Spleen (tissue), 7 donors: ENCODE results near the gene MACC1.

Experiments
- CTCF ChIP-seq, 11 experiments: fragments of 200-600 bp in 7 of 11; fragments of 450-650 bp in 4 of 11; sonication (generic) in 4 of 11; IDR thresholded peaks in 8 of 11; conservative IDR thresholded peaks in 3 of 11; 1 replicate in 7 of 11; 2 replicates in 4 of 11; pipeline versions ENCODE4 v1.4.0 to v1.8.0; 2016 to 2021; ENCODE audit warnings: antibody characterized with exemption in 11 of 11, inconsistent platforms in 4 of 11, mild to moderate bottlenecking in 1 of 11
- POLR2AphosphoS5 ChIP-seq, 3 donors: sonication (generic); formaldehyde crosslinking; IDR thresholded peaks; one replicate each; pipeline ENCODE4 v1.5.1; 2017; ENCODE audit warnings: antibody characterized with exemption in 3 of 3
- donor health status: DM: no; HTN: no; CAD: no; lungs with moderate emphysema.
- donor health status: DM: no; HTN: no; CAD: no.
- donor health status: DM: no; HTN: no; CAD: no.

- TF ChIP-seq CTCF (IDR thresholded peaks at IDR 0.05 in 8 of 11, conservative IDR thresholded peaks at IDR 0.05 in 3 of 11) (no peak), POLR2AphosphoS5 (IDR thresholded peaks at IDR 0.05) (no peak)
These were observed 80.5 kb downstream of the MACC1 start for GRCh38 chr7:20136647-20137046.
